SU-DHL-6 (cell line): ENCODE measurements around the gene ZNF804A.

ENCODE experiments used
- H2AFZ ChIP-seq: fragments of 200-600 bp; sonication (generic); 2 replicates; pipeline ENCODE4 v1.6.1; 2014; ENCODE audit warnings: low read depth, mild to moderate bottlenecking, moderate library complexity, mixed read lengths, antibody characterized with exemption, low read length; ENCODE audit not compliant: severe bottlenecking
- H3F3A ChIP-seq: fragments of 200-600 bp; shearing (Covaris generic); 2 replicates; pipeline ENCODE4 v1.6.0; 2016; ENCODE audit warnings: antibody characterized with exemption, mild to moderate bottlenecking; ENCODE audit not compliant: insufficient read depth
- H3K27ac ChIP-seq: fragments of 200-600 bp; sonication (generic); 2 replicates; pipeline ENCODE4 v1.5.1; 2016; ENCODE audit warnings: low read depth, mild to moderate bottlenecking, low read length, moderate library complexity, mixed read lengths
- H3K27me3 ChIP-seq: fragments of 200-600 bp; sonication (generic), shearing (Covaris generic); 2 replicates; pipeline ENCODE4 v1.6.0; 2014; ENCODE audit warnings: mild to moderate bottlenecking, low read length
- H3K36me3 ChIP-seq: fragments of 200-600 bp; sonication (generic); 2 replicates; pipeline ENCODE4 v1.6.1; 2014; ENCODE audit warnings: mild to moderate bottlenecking, low read length, mixed read lengths
- H3K4me2 ChIP-seq: fragments of 300-600, 200-600 bp; shearing (Covaris generic), sonication (generic); 2 replicates; pipeline ENCODE4 v1.6.0; 2014; ENCODE audit warnings: low read length, low read depth, mild to moderate bottlenecking; ENCODE audit not compliant: poor library complexity, severe bottlenecking
- H3K4me3 ChIP-seq: fragments of 200-600 bp; sonication (generic); 2 replicates; pipeline ENCODE4 v1.5.1; 2014; ENCODE audit warnings: antibody characterized with exemption, low read length, mild to moderate bottlenecking, mixed read lengths; ENCODE audit not compliant: insufficient read depth, poor library complexity, severe bottlenecking
- H3K79me2 ChIP-seq: fragments of 200-600 bp; sonication (generic); 2 replicates; pipeline ENCODE4 v1.6.1; 2014; ENCODE audit warnings: mild to moderate bottlenecking, low read length, moderate library complexity; ENCODE audit not compliant: insufficient read depth
- H3K9ac ChIP-seq: fragments of 200-600 bp; sonication (generic); 2 replicates; pipeline ENCODE4 v1.7.0; 2014; ENCODE audit warnings: mild to moderate bottlenecking, low read length
- H3K9me2 ChIP-seq: fragments of 200-600 bp; sonication (generic); replicated peaks from 2 replicates; pipeline ENCODE4 v1.6.1; 2014; ENCODE audit warnings: low read length; ENCODE audit not compliant: insufficient read depth
- H3K9me3 ChIP-seq: fragments of 200-600 bp; sonication (generic); 2 replicates; pipeline ENCODE4 v1.6.1; 2014; ENCODE audit warnings: low read length, mixed read lengths; ENCODE audit not compliant: insufficient read depth
- H4K20me1 ChIP-seq: fragments of 200-600 bp; sonication (generic); 2 replicates; pipeline ENCODE4 v1.6.1; 2014; ENCODE audit warnings: low read depth, mild to moderate bottlenecking, antibody characterized with exemption, low read length, moderate library complexity, mixed read lengths
- EZH2phosphoT487 ChIP-seq: fragments of 200-600 bp; sonication (generic), shearing (Covaris generic); conservative IDR thresholded peaks from 2 replicates; pipeline ENCODE4 v1.6.1; 2018; ENCODE audit warnings: mild to moderate bottlenecking, antibody characterized with exemption, low read length, moderate library complexity, mixed read lengths
- TF ChIP-seq, protein P1 (sequence below): fragments of 200-600 bp; sonication (generic); IDR thresholded peaks from one replicate; pipeline ENCODE4 v1.5.1; 2017; ENCODE audit warnings: antibody characterized with exemption, mild to moderate bottlenecking, low read length, moderate library complexity; ENCODE audit not compliant: insufficient read depth, poor library complexity, severe bottlenecking

Gene ZNF804A

GRCh38 chr2:184564092-184564491 lies 34.2 kb upstream of the ZNF804A start:
- Histone ChIP-seq H3K27me3 (no peaks in the 10 kb centered on the region), H3K79me2 (no peaks in the 10 kb centered on the region)
- TF ChIP-seq EZH2phosphoT487 = no peak
- TF ChIP-seq, protein P1, sequence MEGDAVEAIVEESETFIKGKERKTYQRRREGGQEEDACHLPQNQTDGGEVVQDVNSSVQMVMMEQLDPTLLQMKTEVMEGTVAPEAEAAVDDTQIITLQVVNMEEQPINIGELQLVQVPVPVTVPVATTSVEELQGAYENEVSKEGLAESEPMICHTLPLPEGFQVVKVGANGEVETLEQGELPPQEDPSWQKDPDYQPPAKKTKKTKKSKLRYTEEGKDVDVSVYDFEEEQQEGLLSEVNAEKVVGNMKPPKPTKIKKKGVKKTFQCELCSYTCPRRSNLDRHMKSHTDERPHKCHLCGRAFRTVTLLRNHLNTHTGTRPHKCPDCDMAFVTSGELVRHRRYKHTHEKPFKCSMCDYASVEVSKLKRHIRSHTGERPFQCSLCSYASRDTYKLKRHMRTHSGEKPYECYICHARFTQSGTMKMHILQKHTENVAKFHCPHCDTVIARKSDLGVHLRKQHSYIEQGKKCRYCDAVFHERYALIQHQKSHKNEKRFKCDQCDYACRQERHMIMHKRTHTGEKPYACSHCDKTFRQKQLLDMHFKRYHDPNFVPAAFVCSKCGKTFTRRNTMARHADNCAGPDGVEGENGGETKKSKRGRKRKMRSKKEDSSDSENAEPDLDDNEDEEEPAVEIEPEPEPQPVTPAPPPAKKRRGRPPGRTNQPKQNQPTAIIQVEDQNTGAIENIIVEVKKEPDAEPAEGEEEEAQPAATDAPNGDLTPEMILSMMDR = no peak

GRCh38 chr2:184566716-184567115 lies 31.6 kb upstream of the ZNF804A start:
- TF ChIP-seq, protein P1 = no peak
- no peak for TF ChIP-seq EZH2phosphoT487
- Histone ChIP-seq H3K27ac (no peak overlapping the region), H4K20me1 (no peaks in the 10 kb centered on the region), H3K4me3 (no peak overlapping the region), H3K9ac (no peak overlapping the region), H3K4me2 (no peak overlapping the region), H3F3A (no peaks in the 10 kb centered on the region), H3K79me2 (no peaks in the 10 kb centered on the region), H3K36me3 (peaks cover 2% of the 10 kb centered on the region; the same call in 1 of the 2 replicates), H3K27me3 (no peaks in the 10 kb centered on the region), H3K9me2 (no peaks in the 10 kb centered on the region), H2AFZ (no peak overlapping the region), H3K9me3 (no peaks in the 10 kb centered on the region)

More at GRCh38 chr2:184564092-184564491, 34.2 kb upstream of the ZNF804A start:
- H3K36me3 ChIP-seq = no peaks in the 10 kb centered on the region
- H3K9ac ChIP-seq = no peak overlapping the region
- H3F3A ChIP-seq = no peaks in the 10 kb centered on the region
- no peaks in the 10 kb centered on the region for H3K9me3 ChIP-seq
- H4K20me1 ChIP-seq = no peaks in the 10 kb centered on the region
- no peak overlapping the region for H2AFZ ChIP-seq
- H3K4me2 ChIP-seq = no peak overlapping the region
- no peak overlapping the region for H3K27ac ChIP-seq
- H3K9me2 ChIP-seq = no peaks in the 10 kb centered on the region
- no peak overlapping the region for H3K4me3 ChIP-seq

- Histone ChIP-seq H3K4me2 (no peak overlapping the region), H3K9ac (no peak overlapping the region), H3K9me3 (no peaks in the 10 kb centered on the region), H3F3A (no peaks in the 10 kb centered on the region; the same call in 1 of the 2 replicates), H3K36me3 (no peaks in the 10 kb centered on the region), H3K27me3 (no peaks in the 10 kb centered on the region), H3K27ac (no peak overlapping the region), H3K4me3 (no peak overlapping the region), H2AFZ (no peak overlapping the region), H4K20me1 (no peaks in the 10 kb centered on the region), H3K9me2 (no peaks in the 10 kb centered on the region), H3K79me2 (no peaks in the 10 kb centered on the region)
- TF ChIP-seq EZH2phosphoT487 = no peak
- TF ChIP-seq, protein P1 = no peak
Observed at GRCh38 chr2:184577056-184577455, 21.3 kb upstream of the ZNF804A start.
